Measurements from ENCODE around the gene PIGW. TPM values are rescaled to one million over a fixed set of nuclear protein-coding genes. Genes with fewer than 3 reads are reported as not detected.
"Not testable (repeated sequence)": the region's sequence is repeated elsewhere in the genome, so short reads cannot be mapped to it uniquely, and the experiment has no call there.

The PIGW gene
- total RNA-seq, 1 donor from 2014 or later = 6.9 TPM

DNA sequence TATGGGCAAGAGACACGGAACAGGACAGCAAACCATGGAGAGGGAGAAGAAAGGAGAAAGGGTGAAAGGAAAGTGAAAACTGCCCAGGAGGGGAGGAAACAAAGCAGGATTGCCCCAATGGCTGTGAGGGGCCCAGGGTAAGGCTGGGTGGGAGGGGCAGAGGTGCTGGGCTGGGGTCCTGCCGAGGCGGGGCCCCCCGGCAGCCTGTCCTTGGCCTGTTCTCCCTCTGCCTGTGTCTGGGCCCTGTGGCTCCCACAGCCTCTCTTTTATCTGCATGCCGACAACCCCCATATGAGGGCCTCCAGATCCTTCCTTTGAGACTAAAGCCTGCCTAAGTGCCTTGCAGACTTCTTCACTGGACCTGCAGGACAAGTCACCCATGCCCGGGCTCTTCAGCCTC lies 32.8 kb upstream of the PIGW start:
- no peak for DNase-seq (ENCODE audit: low read depth)
- TF ChIP-seq, protein P1, sequence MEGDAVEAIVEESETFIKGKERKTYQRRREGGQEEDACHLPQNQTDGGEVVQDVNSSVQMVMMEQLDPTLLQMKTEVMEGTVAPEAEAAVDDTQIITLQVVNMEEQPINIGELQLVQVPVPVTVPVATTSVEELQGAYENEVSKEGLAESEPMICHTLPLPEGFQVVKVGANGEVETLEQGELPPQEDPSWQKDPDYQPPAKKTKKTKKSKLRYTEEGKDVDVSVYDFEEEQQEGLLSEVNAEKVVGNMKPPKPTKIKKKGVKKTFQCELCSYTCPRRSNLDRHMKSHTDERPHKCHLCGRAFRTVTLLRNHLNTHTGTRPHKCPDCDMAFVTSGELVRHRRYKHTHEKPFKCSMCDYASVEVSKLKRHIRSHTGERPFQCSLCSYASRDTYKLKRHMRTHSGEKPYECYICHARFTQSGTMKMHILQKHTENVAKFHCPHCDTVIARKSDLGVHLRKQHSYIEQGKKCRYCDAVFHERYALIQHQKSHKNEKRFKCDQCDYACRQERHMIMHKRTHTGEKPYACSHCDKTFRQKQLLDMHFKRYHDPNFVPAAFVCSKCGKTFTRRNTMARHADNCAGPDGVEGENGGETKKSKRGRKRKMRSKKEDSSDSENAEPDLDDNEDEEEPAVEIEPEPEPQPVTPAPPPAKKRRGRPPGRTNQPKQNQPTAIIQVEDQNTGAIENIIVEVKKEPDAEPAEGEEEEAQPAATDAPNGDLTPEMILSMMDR (conservative IDR thresholded peaks at IDR 0.05; ENCODE audit: low read depth, low read length) = no peak
- H3K4me3 ChIP-seq (ENCODE audit: low read depth, low read length) = no peak overlapping the region

DNA sequence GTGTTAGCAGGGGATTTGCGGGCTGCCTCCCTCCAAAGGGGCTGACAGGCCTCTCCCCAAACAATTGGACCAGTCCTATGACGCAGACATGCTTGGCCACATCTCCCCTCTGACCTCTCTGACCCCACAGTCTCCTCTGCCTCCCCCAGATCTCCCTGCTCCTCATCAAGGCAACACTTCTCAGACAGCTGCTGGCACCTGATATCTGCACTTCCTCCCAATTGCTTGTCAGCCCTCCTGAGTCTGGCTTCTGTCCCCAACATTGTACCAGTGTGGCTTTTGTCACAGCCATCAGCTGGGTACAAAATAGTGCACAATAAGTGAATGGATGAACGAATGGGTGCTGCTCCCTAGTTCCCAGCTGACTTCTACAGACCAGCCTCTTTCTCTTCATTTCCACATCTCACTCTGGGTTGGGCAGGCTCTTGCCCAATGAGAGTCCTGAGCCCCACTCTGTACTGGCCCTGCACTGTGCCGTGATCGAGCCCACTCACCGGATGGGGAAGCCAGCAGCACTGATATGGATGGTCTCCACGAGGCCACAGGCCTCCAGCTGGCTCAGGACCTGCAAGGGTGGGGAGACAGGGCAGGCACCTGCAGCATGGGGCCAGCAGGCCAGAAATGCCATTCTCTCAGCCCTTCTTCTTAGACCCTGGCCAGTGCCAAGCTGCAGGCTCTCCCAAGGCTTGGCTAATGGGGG lies 31.2 kb upstream of the PIGW start:
- no peak for DNase-seq (ENCODE audit: low read depth)
- H3K4me3 ChIP-seq (ENCODE audit: low read depth, low read length) = no peak overlapping the region
- TF ChIP-seq, protein P1 (conservative IDR thresholded peaks at IDR 0.05; ENCODE audit: low read depth, low read length) = no peak

DNA sequence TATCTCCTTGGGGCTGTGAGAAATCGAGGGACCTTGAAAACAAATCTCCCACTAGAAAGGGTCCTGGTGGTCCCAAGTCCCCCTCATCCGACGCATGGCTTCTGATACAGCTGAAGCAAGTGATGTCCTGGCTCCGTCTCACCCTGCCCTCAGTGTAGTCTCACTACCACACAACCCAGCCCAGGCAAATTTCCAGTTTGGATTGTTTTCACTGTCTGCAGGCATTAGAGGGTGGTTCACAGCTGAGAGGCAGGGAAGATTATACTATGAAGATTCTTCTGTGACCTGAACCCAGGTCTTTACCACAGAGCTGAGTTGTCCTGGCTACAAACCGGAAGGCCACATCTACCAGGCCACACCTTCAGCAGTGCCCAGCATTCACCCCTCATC lies 30.6 kb upstream of the PIGW start:
- TF ChIP-seq, protein P1 (conservative IDR thresholded peaks at IDR 0.05; ENCODE audit: low read depth, low read length) = no peak
- DNase-seq (ENCODE audit: low read depth) = no peak
- H3K4me3 ChIP-seq (ENCODE audit: low read depth, low read length) = no peak overlapping the region

DNA sequence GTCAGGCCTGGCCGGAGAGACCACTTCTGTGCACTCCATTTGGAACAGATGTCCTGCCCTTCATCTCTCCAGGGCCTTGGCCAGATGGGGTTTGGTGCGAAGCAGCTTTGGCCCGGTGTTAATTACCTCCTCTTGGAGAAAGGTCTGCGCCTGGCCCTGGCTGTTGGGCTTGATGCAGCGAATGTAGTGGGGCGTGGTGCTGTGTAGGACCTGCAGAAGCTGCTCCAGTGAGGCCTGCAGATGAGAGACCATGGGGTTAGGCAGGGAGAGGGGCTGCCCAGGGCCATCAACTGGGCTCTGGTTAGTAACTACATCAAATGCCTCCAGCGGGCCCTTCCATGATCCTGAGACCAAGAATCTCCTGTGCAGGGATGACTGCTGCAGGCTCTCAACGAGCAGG lies 29.6 kb upstream of the PIGW start:
- no peak for DNase-seq (ENCODE audit: low read depth)
- TF ChIP-seq, protein P1 (conservative IDR thresholded peaks at IDR 0.05; ENCODE audit: low read depth, low read length) = no peak
- H3K4me3 ChIP-seq (ENCODE audit: low read depth, low read length) = no peak overlapping the region

DNA sequence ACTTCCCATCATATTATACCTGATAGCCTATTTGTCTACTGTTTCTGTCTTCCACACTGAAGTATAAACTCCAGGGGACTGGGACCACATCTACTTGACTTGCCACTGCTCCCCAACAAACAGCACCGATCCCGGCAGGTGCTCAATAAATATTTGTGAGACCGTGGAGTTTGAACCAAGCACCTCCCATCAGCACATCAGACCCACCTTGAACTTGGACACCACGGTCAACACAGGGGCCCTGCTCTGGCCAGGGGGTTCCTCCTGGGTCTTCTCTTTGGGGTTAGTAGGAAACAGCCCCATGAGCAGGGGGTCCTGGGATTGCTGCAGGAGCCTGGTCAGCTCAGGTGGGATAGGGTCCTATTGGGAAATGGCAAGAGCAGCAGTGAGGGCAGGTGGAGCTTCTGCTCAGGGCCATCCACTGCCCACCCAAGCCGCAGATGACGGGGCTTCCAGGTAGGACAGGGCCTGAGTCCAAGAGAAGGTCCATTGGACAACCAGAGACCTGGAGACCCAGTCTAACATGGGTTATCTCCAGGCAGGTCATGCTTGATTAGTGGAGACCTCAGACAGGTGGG lies 28.4 kb upstream of the PIGW start:
- no peak for DNase-seq (ENCODE audit: low read depth)
- no peak overlapping the region for H3K4me3 ChIP-seq (ENCODE audit: low read depth, low read length)
- TF ChIP-seq, protein P1 (conservative IDR thresholded peaks at IDR 0.05; ENCODE audit: low read depth, low read length) = no peak

DNA sequence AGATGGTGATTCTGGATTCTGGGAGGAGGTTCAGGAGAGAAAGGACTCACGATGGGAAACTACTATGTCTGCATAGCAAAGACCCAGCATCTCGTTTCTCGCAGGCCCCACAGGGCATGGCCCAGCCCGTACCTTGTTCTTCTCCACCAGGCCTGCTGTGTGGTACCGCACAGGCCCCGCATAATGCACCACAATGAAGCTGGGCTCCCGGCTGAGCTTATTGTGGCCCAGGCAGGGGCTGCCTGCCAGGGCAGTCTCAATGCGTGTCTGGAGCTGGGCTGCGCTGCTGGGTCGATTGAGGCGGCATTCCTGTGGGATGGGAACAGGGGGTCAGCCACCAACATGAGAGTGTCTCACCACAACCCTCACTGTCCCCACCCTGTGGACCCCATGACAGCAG lies 28.0 kb upstream of the PIGW start:
- TF ChIP-seq, protein P1 (conservative IDR thresholded peaks at IDR 0.05; ENCODE audit: low read depth, low read length) = no peak
- no peak for DNase-seq (ENCODE audit: low read depth)
- no peak overlapping the region for H3K4me3 ChIP-seq (ENCODE audit: low read depth, low read length)

DNA sequence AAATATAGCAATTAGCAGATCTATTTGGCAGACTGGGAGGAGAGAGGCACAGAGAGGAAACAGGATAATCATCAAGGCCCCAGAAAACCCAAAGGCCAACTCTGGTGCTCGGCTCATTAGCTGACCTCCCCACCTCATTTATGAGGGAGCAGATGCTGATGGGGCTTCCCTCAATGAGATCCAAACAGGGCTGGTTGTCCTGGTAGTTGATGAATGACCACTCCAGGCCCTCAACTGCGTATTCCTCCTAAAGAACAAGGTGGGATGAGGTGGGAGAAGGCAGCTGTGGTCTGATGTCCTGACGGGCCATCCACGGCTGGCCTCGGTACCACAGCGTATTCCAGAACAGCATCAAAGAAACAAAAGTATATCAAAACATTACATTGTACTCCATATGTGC lies 27.5 kb upstream of the PIGW start:
- no peak overlapping the region for H3K4me3 ChIP-seq (ENCODE audit: low read depth, low read length)
- TF ChIP-seq, protein P1 (conservative IDR thresholded peaks at IDR 0.05; ENCODE audit: low read depth, low read length) = no peak
- no peak for DNase-seq (ENCODE audit: low read depth)

DNA sequence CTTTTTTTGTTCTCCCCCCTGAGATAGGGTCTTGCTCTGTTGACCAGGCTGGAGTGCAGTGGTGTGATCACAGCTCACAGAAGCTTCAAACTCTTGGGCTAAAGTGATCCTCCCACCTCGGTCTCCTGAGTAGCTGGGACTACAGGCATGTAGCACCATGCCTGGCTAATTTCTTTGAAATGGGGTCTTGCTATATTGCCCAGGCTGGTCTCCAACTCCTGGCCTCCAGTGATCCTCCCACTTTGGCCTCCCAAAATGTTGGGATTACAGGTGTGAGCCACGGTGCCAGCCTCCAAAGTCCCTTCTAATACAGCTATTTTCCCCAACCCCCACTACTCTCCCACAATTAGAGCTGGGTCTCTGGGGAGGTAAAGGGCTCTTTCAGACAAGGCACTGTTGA lies 26.3 kb upstream of the PIGW start:
- DNase-seq (ENCODE audit: low read depth); H3K4me3 ChIP-seq (ENCODE audit: low read depth, low read length): not testable (repeated sequence)
